Heart right ventricle (tissue), 16 donors: ENCODE results near the gene STRIP2. TPM values are rescaled to one million over a fixed set of nuclear protein-coding genes. Genes with fewer than 3 reads are reported as not detected.

Source experiments
- ATAC-seq, 8 donors: fragments of 200-7000 bp; cut with Tn5 transposase; one replicate each; pipeline ENCODE4 v1.9.1; 2020; ENCODE audit warnings: mild to moderate bottlenecking in 8 of 8, moderate library complexity in 8 of 8, moderate number of reproducible peaks in 1 of 8
- DNase-seq, 2 donors: peaks; one replicate each; pipeline ENCODE4 v3.0.0-alpha.2; 2020
- H3K27ac ChIP-seq, 10 donors: fragments of 200-600 bp; sonication (generic) in 2 of 10; one replicate each; pipeline versions ENCODE4 v1.5.0 to v1.8.0; 2020 to 2022; ENCODE audit warnings: mild to moderate bottlenecking in 3 of 10
- H3K27me3 ChIP-seq, 7 donors: fragments of 200-600 bp; one replicate each; pipeline ENCODE4 v1.8.0; 2021 to 2022; ENCODE audit warnings: mild to moderate bottlenecking in 2 of 7
- H3K36me3 ChIP-seq, 9 donors: fragments of 200-600 bp; sonication (generic) in 1 of 9; one replicate each; pipeline versions ENCODE4 v1.5.0 to v1.8.0; 2020 to 2022; ENCODE audit warnings: mild to moderate bottlenecking in 2 of 9
- H3K4me1 ChIP-seq, 9 donors: fragments of 200-600 bp; sonication (generic) in 1 of 9; one replicate each; pipeline versions ENCODE4 v1.5.0 to v1.8.0; 2020 to 2022; ENCODE audit warnings: mild to moderate bottlenecking in 4 of 9
- H3K4me3 ChIP-seq, 10 donors: fragments of 200-600 bp; sonication (generic) in 2 of 10; one replicate each; pipeline versions ENCODE4 v1.5.0 to v1.8.0; 2020 to 2022; ENCODE audit warnings: mild to moderate bottlenecking in 7 of 10, moderate library complexity in 2 of 10
- H3K9me3 ChIP-seq, 11 donors: fragments of 200-600 bp in 10 of 11; sonication (generic) in 2 of 11; one replicate each; pipeline versions ENCODE4 v1.5.0 to v1.8.0; 2013 to 2022; ENCODE audit warnings: mild to moderate bottlenecking in 2 of 11, control low read depth in 1 of 11, moderate library complexity in 1 of 11
- CTCF ChIP-seq, 9 donors: fragments of 200-600 bp; sonication (generic) in 2 of 9; IDR thresholded peaks; one replicate each; pipeline versions ENCODE4 v1.5.0 to v1.8.0; 2021 to 2022; ENCODE audit warnings: antibody characterized with exemption in 9 of 9, mild to moderate bottlenecking in 5 of 9, moderate library complexity in 1 of 9
- WGBS, 2 donors: extraction: QIAGEN DNeasy Blood & Tissue Kit; methylation state at CpG; one replicate each; pipeline ENCODE4 v1.1.7; 2013; ENCODE audit warnings: inconsistent platforms in 1 of 2; 5-methylcytosine and 5-hydroxymethylcytosine counted together
- intact Hi-C, 10 donors: fragments of 100-400 bp; cut with DNase I; formaldehyde crosslinking; loops; one replicate each; pipeline versions ENCODE4 v1.11.1 to v1.14.2; 2022
- polyA plus RNA-seq, 2 donors: library from polyadenylated mRNA; stranded (reverse); fragments of 200-250 nt; gene quantifications; one replicate each; pipeline ENCODE4 v1.2.3, GENCODE V29; 2013
- total RNA-seq, 10 donors: library from RNA; stranded (reverse); fragmentation: NEBNext Ultra II Directional in 3 of 10; extraction: Animal tissue kit (Norgen Biotek cat#: 25700) in 3 of 10; gene quantifications; one replicate each; pipeline versions ENCODE4 v1.2.1 to v1.2.4, GENCODE V29; 2021 to 2023
- donor health status: Arrhythmogenic right ventricular cardiomyopathy.
- donor health status: ischemic (EF 13 %, LVEDD 7.1; RV severe dilation, severe dysfunction).
- donor health status: healthy with polysubstance abuse.
- donor health status: DM: no; HTN: yes; CAD: no.
- donor health status: DM: no; HTN: no; CAD: no.
- donor health status: ischemic (EF 25% LVEDD 6.9; RV normal size, moderate dysfunction).
- donor health status: ischemic (EF 25% LVEDD 5.7; RV mildly dilated, moderate dysfunction).
- donor health status: healthy.
- donor health status: DM: yes; HTN: yes; CAD: no.
- donor health status: Ischemic cardiomyopathy.
- donor health status: ischemic (EF 35%, LVEDD 5.7; RV mildly dilated, moderate dysfunction).
- donor health status: nonischemic (EF 11% LVEDD 7.7; RV severe dilation, severe dysfunction).
- donor health status: DM: yes; HTN: yes; CAD: no.
- donor health status: PGD.
- donor health status: ischemic (EF 29% LVEDD 5.4; RV normal size, mild dysfunction).
- donor health status: nonischemic (EF 23%, LVEDD 6.1; RV moderate dilation, normal function).

STRIP2 gene
- total and polyA plus RNA-seq, 12 donors = 10.6 to 36.9 (median 20.8) TPM

GRCh38 chr7:129431911-129432643 lies 2.2 kb upstream of the STRIP2 start:
- WGBS, 2 donors = 85 to 88% methylated on average over 8 of the region's 8 CpGs
- no peak for TF ChIP-seq CTCF (IDR thresholded peaks at IDR 0.05)
- no peak overlapping the region for H3K4me3 ChIP-seq
- peaks cover 0 to 22% (median 8%) of the 10 kb centered on the region in 9 donors for H3K4me1 ChIP-seq
- no peak overlapping the region for H3K27ac ChIP-seq
- DNase-seq (no peak), ATAC-seq (no peak)
- H3K27me3 ChIP-seq = peaks cover 0 to 35% (median 0%) of the 10 kb centered on the region in 7 donors
- no peaks in the 10 kb centered on the region for H3K9me3 ChIP-seq
- intact Hi-C loops = loop anchor here in 1 of 10 donors (10.0 kb wide), 1 partner anchor 57 kb away; no protein-coding TSS in a partner anchor
- peaks cover 0 to 13% (median 0%) of the 10 kb centered on the region in 9 donors for H3K36me3 ChIP-seq

- no peaks in the 10 kb centered on the region for H3K36me3 ChIP-seq
- H3K27me3 ChIP-seq = peaks cover 0 to 35% (median 0%) of the 10 kb centered on the region in 7 donors
- WGBS, 2 donors = 0 to 1% methylated on average over 44 of the region's 44 CpGs
- peak overlapping the region; percentile 45 to 92 (median 86) for H3K4me3 ChIP-seq
- peak; percentile 11 to 60 (median 22) for ATAC-seq
- peak in 1 of 2 donors; percentile 15 for DNase-seq
- H3K9me3 ChIP-seq = no peaks in the 10 kb centered on the region
- peak overlapping the region in 9 of 10 donors; percentile 63 to 86 (median 78) for H3K27ac ChIP-seq
- H3K4me1 ChIP-seq = peaks cover 0 to 30% (median 8%) of the 10 kb centered on the region in 9 donors
- no peak for TF ChIP-seq CTCF (IDR thresholded peaks at IDR 0.05)
- intact Hi-C loops = loop anchor here in 1 of 10 donors (10.0 kb wide), 1 partner anchor 60 kb away; no protein-coding TSS in a partner anchor
Measured at GRCh38 chr7:129434675-129435318, 565 bp downstream of the STRIP2 start.

GRCh38 chr7:129435414-129435829 lies 1.2 kb downstream of the STRIP2 start:
- H3K36me3 ChIP-seq = no peaks in the 10 kb centered on the region
- peak overlapping the region in 9 of 10 donors; percentile 45 to 92 (median 86) for H3K4me3 ChIP-seq
- H3K9me3 ChIP-seq = no peaks in the 10 kb centered on the region
- TF ChIP-seq CTCF (IDR thresholded peaks at IDR 0.05) = no peak
- no peak for ATAC-seq
- intact Hi-C loops = loop anchor here in 1 of 10 donors (10.0 kb wide), 1 partner anchor 61 kb away; no protein-coding TSS in a partner anchor
- peaks cover 0 to 30% (median 8%) of the 10 kb centered on the region in 9 donors for H3K4me1 ChIP-seq
- no peak overlapping the region for H3K27ac ChIP-seq
- H3K27me3 ChIP-seq = peaks cover 0 to 35% (median 0%) of the 10 kb centered on the region in 7 donors
- no peak for DNase-seq
- WGBS, 2 donors = 55 to 89% methylated on average over 2 of the region's 2 CpGs

- Histone ChIP-seq H3K27me3 (peaks cover 0 to 35% (median 0%) of the 10 kb centered on the region in 7 donors), H3K4me1 (peaks cover 0 to 30% (median 8%) of the 10 kb centered on the region in 9 donors), H3K27ac (no peak overlapping the region), H3K36me3 (no peaks in the 10 kb centered on the region), H3K9me3 (no peaks in the 10 kb centered on the region), H3K4me3 (peak overlapping the region in 1 of 10 donors; percentile 88)
- no peak for TF ChIP-seq CTCF (IDR thresholded peaks at IDR 0.05)
- intact Hi-C loops = loop anchor here in 1 of 10 donors (10.0 kb wide), 1 partner anchor 62 kb away; no protein-coding TSS in a partner anchor
- ATAC-seq (no peak), DNase-seq (no peak)
- WGBS, 2 donors = 59 to 76% methylated on average over 5 of the region's 5 CpGs
Measured at GRCh38 chr7:129436335-129436923, 2.2 kb downstream of the STRIP2 start.
